Neuron (in vitro differentiated cells): Measurements from ENCODE around the gene TTYH1.
A peak's percentile ranks its signal among the peaks of the same experiment; 100 is the strongest.

ENCODE experiments used
- H2AFZ ChIP-seq: one replicate; pipeline ENCODE4 v1.6.1; 2013; ENCODE audit warnings: low read depth, mild to moderate bottlenecking, inconsistent platforms, low read length, moderate library complexity
- H3K27me3 ChIP-seq: one replicate; pipeline ENCODE4 v1.6.1; 2013; ENCODE audit warnings: low read length; ENCODE audit not compliant: insufficient read depth
- H3K36me3 ChIP-seq: one replicate; pipeline ENCODE4 v1.6.1; 2013; ENCODE audit warnings: low read length; ENCODE audit not compliant: insufficient read depth
- H3K4me1 ChIP-seq: one replicate; pipeline ENCODE4 v1.6.1; 2013; ENCODE audit warnings: low read length; ENCODE audit not compliant: insufficient read depth
- H3K4me3 ChIP-seq: 2 replicates; pipeline ENCODE4 v1.5.1; 2013; ENCODE audit warnings: mild to moderate bottlenecking, low read length, moderate library complexity
- H3K9me3 ChIP-seq: one replicate; pipeline ENCODE4 v1.6.1; 2013; ENCODE audit warnings: low read length

Gene TTYH1

DNA sequence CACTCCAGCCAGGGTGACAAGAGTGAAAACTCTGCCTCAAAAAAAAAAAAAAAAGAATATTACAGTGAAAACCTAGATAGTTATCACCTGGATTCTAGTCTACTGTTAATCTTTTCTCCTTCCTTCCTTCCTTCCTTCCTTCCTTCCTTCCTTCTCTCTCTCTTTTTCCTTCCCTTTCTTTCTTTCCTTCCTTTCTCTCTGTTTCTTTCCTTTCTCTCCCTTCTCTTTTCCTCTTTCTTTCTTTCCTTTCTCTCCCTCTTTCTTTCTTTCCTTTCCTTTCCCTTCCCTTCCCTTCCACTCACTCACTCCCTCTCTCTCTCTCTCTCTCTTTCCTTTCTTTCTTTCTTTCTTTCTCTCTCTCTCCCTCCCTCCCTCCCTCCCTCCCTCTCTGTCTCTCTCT lies 9.6 kb upstream of the TTYH1 start:
- Histone ChIP-seq H3K4me1 (no peaks in the 10 kb centered on the region), H3K36me3 (no peaks in the 10 kb centered on the region), H3K27me3 (peaks cover 1% of the 10 kb centered on the region), H2AFZ (no peak overlapping the region), H3K9me3 (no peaks in the 10 kb centered on the region), H3K4me3 (no peak overlapping the region)

DNA sequence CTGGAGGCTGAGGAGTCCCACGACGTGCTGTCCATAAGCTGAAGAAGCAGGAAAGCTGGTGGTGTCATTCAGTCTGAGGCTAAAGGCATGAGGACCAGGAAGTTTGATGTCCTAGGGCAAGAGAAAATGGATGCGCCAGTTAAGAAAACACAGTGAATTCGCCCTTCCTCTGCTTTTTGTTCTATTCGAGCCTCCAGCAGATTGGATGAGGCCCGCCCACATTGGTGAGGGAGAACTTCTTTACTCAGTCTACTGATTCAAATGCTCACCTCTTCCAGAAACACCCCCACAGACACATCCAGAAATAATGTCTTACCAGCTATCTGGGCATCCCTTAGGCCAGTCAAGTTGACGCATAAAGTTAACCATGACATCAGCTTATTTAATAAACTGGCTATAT lies 7.5 kb upstream of the TTYH1 start:
- Histone ChIP-seq H3K9me3 (no peaks in the 10 kb centered on the region), H2AFZ (no peak overlapping the region), H3K4me1 (no peaks in the 10 kb centered on the region), H3K27me3 (peaks cover 3% of the 10 kb centered on the region), H3K4me3 (no peak overlapping the region), H3K36me3 (no peaks in the 10 kb centered on the region)

DNA sequence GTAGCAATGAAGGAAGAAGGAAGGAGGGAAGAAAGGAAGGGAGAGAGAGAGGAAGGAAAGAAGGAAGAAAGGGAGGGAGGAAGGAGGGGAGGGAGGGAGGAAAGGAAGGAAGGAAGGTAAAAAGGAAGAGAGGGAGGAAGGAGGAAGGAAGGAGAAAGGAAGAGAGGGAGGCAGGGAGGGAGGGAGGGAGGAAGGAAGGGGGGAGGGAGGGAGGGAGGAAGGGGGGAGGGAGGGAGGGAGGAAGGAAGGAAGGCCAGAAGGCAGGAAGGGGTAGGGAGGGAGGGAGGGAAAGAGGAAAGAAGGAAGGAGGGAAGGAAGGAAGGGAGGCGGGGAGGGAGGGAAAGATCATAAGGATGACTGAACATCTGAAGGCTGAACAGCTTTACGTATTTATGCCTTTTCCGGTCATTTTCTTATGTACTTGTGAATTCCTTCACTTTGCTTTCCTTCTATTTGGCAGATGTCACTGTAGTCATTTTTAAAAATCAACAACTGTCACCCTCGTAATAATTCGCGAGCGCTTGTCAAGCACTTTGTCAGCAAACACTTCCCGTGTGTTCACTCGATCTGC lies 6.7 kb upstream of the TTYH1 start:
- no peak overlapping the region for H3K4me3 ChIP-seq
- H3K36me3 ChIP-seq: no peaks in the 10 kb centered on the region
- no peaks in the 10 kb centered on the region for H3K9me3 ChIP-seq
- peaks cover 3% of the 10 kb centered on the region for H3K27me3 ChIP-seq
- H2AFZ ChIP-seq: no peak overlapping the region
- H3K4me1 ChIP-seq: no peaks in the 10 kb centered on the region

DNA sequence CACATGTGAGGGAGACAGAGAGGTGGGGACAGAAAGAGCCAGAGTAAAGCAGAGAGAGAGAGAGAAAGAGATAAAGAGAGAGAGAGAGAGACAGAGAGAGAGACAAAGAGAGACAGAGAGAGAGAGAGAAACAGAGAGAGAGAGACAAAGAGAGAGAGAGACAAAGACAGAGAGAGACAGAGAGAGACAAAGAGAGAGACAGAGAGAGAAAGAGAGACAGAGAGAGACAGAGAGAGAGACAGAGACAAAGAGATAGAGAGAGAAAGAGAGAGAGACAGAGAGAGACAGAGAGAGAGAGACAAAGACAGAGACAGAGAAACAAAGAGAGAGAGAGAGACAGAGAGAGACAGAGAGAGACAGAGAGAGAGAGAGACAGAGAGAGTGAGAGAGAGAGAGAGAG lies 4.2 kb upstream of the TTYH1 start:
- Histone ChIP-seq H3K27me3 (peaks cover 3% of the 10 kb centered on the region), H3K36me3 (no peaks in the 10 kb centered on the region), H3K4me3 (no peak overlapping the region), H3K9me3 (no peaks in the 10 kb centered on the region), H2AFZ (no peak overlapping the region), H3K4me1 (no peaks in the 10 kb centered on the region)

DNA sequence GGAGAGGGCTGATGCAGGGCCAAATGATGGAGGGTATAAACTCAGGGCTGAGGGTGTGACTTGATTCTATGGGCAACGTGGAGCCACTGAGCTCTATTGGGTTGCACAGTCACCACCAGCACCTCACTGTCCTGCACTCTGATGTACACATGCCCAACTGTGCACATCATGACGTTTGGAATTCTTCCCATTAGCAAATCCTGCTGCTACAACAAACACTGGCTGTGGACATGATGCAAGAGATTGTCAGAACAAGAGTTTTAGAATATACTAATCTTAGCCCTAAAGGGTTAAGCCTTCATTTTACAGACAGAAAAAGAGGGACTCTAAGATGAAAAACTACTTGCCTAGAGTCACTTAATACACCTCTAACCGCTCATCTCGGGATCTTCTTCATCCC lies 2.4 kb upstream of the TTYH1 start:
- H3K27me3 ChIP-seq: peaks cover 3% of the 10 kb centered on the region
- no peak overlapping the region for H3K4me3 ChIP-seq
- peaks cover 16% of the 10 kb centered on the region for H3K4me1 ChIP-seq
- peaks cover 11% of the 10 kb centered on the region for H3K36me3 ChIP-seq
- no peak overlapping the region for H2AFZ ChIP-seq
- no peaks in the 10 kb centered on the region for H3K9me3 ChIP-seq

DNA sequence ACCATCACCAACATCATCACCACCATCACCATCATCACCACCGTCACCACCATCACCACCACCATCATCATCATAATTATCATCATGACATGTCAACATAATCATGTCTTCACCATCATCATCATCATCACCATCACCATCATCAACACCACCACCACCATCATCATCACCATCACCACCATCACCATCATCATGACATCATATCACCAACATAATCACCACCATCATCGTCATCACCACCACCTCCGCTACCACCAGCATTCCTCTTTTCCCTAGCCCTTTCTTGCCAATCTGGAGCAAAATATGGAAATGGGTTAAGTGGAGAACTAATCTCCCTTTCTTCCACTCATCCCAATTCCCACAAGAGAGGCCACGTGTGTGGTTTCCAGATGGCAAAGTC lies 1.1 kb upstream of the TTYH1 start:
- H3K27me3 ChIP-seq: peaks cover 3% of the 10 kb centered on the region
- H2AFZ ChIP-seq: no peak overlapping the region
- no peaks in the 10 kb centered on the region for H3K9me3 ChIP-seq
- peaks cover 16% of the 10 kb centered on the region for H3K36me3 ChIP-seq
- H3K4me1 ChIP-seq: peaks cover 29% of the 10 kb centered on the region
- no peak overlapping the region for H3K4me3 ChIP-seq

DNA sequence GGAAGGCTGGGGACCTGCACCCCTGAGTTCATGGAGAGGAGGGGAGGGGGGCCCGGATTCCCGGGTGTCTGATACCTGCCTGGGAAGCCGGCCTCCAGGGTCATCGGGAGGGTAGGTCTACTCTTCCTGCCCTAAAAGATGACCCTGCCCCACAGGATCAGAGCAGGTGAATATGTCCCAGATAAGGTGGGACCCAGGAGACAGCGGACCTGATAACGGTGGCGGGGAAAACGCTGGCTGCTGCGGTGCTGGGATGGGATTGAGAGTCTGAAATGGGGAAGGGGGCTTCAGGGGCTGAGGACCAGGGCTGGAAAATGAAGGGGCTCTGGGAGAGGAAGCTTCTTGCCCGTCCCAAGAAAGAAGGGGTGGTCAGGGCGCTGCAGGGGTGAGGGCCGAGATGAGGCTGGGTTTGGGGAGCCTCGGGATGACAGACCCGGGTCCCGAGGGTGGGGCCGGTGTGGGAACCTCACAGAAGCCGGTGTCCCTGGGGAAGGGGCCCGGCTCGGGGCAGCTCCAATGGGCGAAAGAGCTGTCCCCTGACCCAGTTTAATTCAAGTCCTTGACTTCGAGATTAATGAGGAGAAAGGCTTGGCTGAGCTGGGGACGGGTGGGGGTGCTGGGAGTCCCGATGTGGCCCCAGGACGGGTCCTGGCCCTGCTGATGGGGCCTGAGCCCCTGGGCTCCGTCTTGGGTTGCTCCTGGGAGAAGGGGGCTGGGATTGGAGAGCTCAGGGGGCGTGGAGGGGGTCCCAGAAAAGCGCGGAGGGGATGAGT lies 823 bp downstream of the TTYH1 start:
- Histone ChIP-seq H3K4me3 (peak overlapping the region; percentile 73), H3K27me3 (no peaks in the 10 kb centered on the region), H3K36me3 (peaks cover 22% of the 10 kb centered on the region), H3K4me1 (peaks cover 44% of the 10 kb centered on the region), H2AFZ (no peak overlapping the region), H3K9me3 (no peaks in the 10 kb centered on the region)

DNA sequence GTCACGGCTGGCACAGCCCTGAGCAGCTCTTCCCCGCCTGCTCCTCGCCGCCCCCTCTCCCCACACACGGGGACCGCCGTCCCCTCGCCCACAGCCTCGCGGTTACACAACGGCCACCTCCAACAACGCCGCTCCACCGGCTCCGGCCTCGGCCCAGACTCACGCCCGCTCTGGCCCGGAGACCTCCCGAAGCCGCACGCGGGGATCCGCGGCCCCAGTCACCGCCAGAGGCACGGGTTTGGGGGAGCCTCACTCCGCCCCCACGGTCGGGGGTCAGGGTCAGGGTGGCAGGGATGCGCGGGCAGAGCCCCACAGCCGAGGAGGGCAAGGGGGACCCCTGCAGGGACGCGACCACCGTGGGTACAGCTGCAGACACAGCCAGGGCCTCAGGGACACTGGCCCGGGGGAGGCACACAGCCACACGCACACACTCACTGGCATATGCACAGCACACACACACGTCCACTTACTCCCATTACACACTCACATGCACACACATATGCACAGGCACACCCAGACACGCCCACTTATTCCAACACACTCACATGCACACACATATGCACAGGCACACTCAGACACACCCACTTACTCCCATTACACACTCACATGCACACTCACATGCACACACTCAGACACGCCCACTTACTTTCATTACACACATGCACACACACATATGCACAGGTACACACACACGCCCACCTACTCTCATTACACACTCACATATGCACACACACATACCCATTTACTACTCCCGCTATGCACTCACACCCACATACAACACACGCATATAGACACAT lies 1.6 kb downstream of the TTYH1 start:
- Histone ChIP-seq H3K4me3 (peak overlapping the region; percentile 73), H3K9me3 (no peaks in the 10 kb centered on the region), H2AFZ (no peak overlapping the region), H3K27me3 (no peaks in the 10 kb centered on the region), H3K4me1 (peaks cover 52% of the 10 kb centered on the region), H3K36me3 (peaks cover 28% of the 10 kb centered on the region)

DNA sequence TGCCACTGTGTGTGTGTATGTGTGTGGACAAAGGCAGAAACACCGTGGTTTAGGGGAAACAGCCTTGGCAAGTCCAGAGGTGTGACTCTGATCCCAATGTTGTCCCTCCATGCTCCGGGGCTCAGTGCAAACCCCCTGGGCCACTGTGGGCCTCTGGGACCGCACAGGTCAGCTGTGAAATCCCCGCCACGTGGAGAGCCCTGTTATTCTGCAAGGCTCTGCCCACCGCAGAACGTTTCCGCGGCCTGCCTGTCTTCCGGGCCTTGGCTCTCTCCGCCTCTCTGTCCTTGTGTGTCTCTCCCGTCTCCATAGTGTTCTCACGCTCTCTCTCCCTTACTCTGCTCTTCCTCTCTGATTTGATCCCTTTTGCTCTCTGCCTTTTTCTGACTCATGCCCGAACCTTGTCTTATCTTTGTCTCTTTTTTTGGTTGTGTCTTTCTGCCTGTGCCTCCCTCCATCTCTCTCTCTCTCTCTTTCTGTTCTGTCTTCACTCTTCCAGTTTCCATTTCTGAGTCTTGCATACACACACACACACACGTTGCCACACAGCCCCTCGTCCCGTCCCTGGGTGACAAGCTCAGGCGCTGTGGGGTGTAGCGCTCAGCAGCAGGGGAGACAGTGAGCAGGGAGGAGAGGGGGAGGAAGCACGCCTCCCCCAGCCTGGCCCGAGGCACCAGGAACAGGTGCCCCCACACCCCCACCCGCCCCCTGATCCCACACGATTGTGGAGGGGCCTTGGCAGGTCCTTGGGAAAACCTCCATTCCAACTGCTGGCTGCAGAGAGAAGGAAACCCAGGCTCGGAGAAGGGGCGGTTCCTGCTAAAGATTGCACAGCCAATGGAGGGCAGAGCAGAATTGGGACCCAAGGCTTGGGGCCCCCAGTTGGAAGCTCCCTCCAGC lies 3.0 kb downstream of the TTYH1 start:
- Histone ChIP-seq H3K27me3 (no peaks in the 10 kb centered on the region), H3K36me3 (peaks cover 39% of the 10 kb centered on the region), H2AFZ (no peak overlapping the region), H3K4me3 (peak overlapping the region; percentile 44), H3K4me1 (peaks cover 58% of the 10 kb centered on the region), H3K9me3 (no peaks in the 10 kb centered on the region)

DNA sequence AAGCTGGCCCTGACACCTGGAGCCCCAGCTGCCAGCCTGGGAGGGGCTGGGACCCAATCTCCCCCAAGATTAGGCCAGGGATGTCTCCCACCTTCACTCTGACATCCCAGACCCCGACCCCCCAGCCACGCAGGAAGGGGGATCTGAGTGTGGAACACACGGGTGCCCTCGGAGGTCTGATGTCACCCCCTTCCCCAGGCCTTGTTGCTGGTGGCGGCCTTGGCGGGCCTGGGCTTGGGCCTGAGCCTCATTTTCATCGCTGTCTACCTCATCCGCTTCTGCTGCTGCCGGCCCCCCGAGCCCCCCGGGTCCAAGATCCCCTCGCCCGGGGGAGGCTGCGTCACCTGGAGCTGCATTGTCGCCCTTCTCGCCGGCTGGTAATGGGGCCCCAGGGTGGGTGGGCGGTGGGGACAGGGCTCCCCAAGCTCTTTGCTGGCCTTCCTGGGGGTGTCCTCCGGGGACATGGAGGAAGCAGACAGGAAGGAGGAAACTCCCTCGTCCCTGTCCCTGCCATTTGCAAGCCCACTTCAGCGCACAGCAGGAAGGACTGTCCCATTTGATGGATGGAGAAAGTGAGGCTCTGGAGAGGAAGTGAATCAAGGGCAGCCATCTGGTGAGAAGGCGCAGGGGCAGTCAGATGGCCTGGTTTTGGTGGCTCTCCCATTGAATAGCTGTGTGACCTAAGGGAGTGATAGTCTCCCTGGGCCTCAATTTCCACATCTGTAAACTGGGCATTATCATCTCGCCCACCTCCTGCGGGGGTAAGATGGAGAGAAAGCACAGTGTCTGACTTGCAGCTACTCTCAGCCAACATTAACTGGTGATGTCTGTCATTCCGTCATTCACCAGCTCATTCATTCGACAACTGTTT lies 3.9 kb downstream of the TTYH1 start:
- peaks cover 46% of the 10 kb centered on the region for H3K36me3 ChIP-seq
- H2AFZ ChIP-seq: no peak overlapping the region
- no peaks in the 10 kb centered on the region for H3K27me3 ChIP-seq
- peaks cover 58% of the 10 kb centered on the region for H3K4me1 ChIP-seq
- H3K9me3 ChIP-seq: no peaks in the 10 kb centered on the region
- no peak overlapping the region for H3K4me3 ChIP-seq

DNA sequence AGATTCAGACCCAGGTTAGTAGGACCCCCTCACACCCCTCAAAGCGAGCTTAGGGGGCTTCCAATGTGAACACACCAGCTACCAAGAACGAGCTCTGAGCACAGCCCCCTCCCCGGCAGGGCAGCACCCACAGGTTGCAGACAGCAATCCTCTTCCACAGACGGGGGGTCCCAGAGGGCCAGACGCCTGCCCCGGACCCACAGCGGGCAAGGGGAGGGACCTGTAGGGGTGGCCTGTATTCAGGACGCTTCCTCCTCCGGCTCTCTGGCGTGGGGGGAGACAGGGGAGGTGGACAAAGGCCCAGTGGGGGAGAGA lies 4.8 kb downstream of the TTYH1 start:
- H2AFZ ChIP-seq: no peak overlapping the region

More for the DNA sequence above, 4.8 kb downstream of the TTYH1 start:
- H3K36me3 ChIP-seq: peaks cover 54% of the 10 kb centered on the region
- peak overlapping the region; percentile 2 for H3K4me3 ChIP-seq
- no peaks in the 10 kb centered on the region for H3K27me3 ChIP-seq
- H3K4me1 ChIP-seq: peaks cover 58% of the 10 kb centered on the region
- no peaks in the 10 kb centered on the region for H3K9me3 ChIP-seq
